NCI-H748 (cell line): ENCODE measurements around the gene CYP1A2.
"Not testable (repeated sequence)": the region's sequence is repeated elsewhere in the genome, so short reads cannot be mapped to it uniquely, and the experiment has no call there.

ENCODE experiments used
- DNase-seq: peaks from one replicate; lab custom pipeline; 2025; ENCODE audit not compliant: unreplicated experiment; lab: John Stamatoyannopoulos, UW

Gene CYP1A2

GRCh38 chr15:74738239-74738638, 10.4 kb upstream of the CYP1A2 start:
- not testable (repeated sequence) for DNase-seq

- no peak for DNase-seq
Observed at GRCh38 chr15:74742422-74742821, 6.2 kb upstream of the CYP1A2 start.

GRCh38 chr15:74746389-74746788, 2.3 kb upstream of the CYP1A2 start:
- DNase-seq: no peak

- DNase-seq: no peak
Observed at GRCh38 chr15:74749832-74750231, 1.2 kb downstream of the CYP1A2 start.

GRCh38 chr15:74750751-74751150, 2.1 kb downstream of the CYP1A2 start:
- DNase-seq: no peak

GRCh38 chr15:74752011-74752410, 3.4 kb downstream of the CYP1A2 start:
- DNase-seq: no peak

- DNase-seq: no peak
Observed at GRCh38 chr15:74752531-74752930, 3.9 kb downstream of the CYP1A2 start.

GRCh38 chr15:74754593-74755215, 6.1 kb downstream of the CYP1A2 start:
- DNase-seq: no peak

GRCh38 chr15:74758736-74759135, 10.1 kb downstream of the CYP1A2 start:
- DNase-seq: no peak

GRCh38 chr15:74762791-74763150, 14.1 kb downstream of the CYP1A2 start:
- no peak for DNase-seq

- DNase-seq: peak; percentile 8
Observed at GRCh38 chr15:74763416-74763815, 14.8 kb downstream of the CYP1A2 start.

- no peak for DNase-seq
Observed at GRCh38 chr15:74767167-74768098, 18.8 kb downstream of the CYP1A2 start.

- DNase-seq: no peak
Observed at GRCh38 chr15:74768099-74768770, 19.6 kb downstream of the CYP1A2 start.

GRCh38 chr15:74768771-74769342, 20.2 kb downstream of the CYP1A2 start:
- peak; percentile 45 for DNase-seq

- no peak for DNase-seq
Observed at GRCh38 chr15:74769463-74770025, 20.9 kb downstream of the CYP1A2 start.

GRCh38 chr15:74770211-74770903, 21.7 kb downstream of the CYP1A2 start:
- no peak for DNase-seq

GRCh38 chr15:74773329-74773728, 24.7 kb downstream of the CYP1A2 start:
- no peak for DNase-seq

- peak; percentile 31 for DNase-seq
Observed at GRCh38 chr15:74773731-74774252, 25.1 kb downstream of the CYP1A2 start.

GRCh38 chr15:74775132-74775562, 26.5 kb downstream of the CYP1A2 start:
- no peak for DNase-seq

GRCh38 chr15:74775894-74776293, 27.2 kb downstream of the CYP1A2 start:
- no peak for DNase-seq
